ENCODE data around the gene PRKAB1. TPM values are rescaled to one million over a fixed set of nuclear protein-coding genes. Genes with fewer than 3 reads are reported as not detected.

PRKAB1 gene
- total RNA-seq, 4 donors from 2014 or later = 18.2 to 32.0 (median 25.4) TPM

GRCh38 chr12:119687879-119688278, 19.9 kb downstream of the PRKAB1 start:
- DNase-seq (ENCODE audit: extremely low spot score) = no peak
- Histone ChIP-seq H3K4me3 (no peak overlapping the region), H3K36me3 (peaks cover 0 to 14% (median 0%) of the 10 kb centered on the region in 4 donors), H3K27ac (replicated peaks in 1 of 4) (no peak overlapping the region), H3K4me1 (peaks cover 6 to 23% (median 8%) of the 10 kb centered on the region in 4 donors), H3K27me3 (no peaks in the 10 kb centered on the region), H3K9me3 (no peaks in the 10 kb centered on the region)
- TF ChIP-seq EP300 (IDR thresholded peaks at IDR 0.05) (no peak), POLR2AphosphoS5 (IDR thresholded peaks at IDR 0.05) (no peak), CTCF (IDR thresholded peaks at IDR 0.05) (no peak), POLR2A (IDR thresholded peaks at IDR 0.05; ENCODE audit: low read depth) (no peak)
- intact Hi-C loops (cut with DNase I) = no loop called here
- WGBS = 93% methylated on average over 9 of the region's 9 CpGs

GRCh38 chr12:119689935-119690500, 22.1 kb downstream of the PRKAB1 start:
- DNase-seq (ENCODE audit: extremely low spot score) = no peak
- no peak overlapping the region for H3K27ac ChIP-seq (replicated peaks in 1 of 4)
- no peak overlapping the region for H3K4me3 ChIP-seq
- intact Hi-C loops (cut with DNase I) = loop anchor here (10.0 kb wide), 1 partner anchor 85 kb away; no protein-coding TSS in a partner anchor
- H3K9me3 ChIP-seq = no peaks in the 10 kb centered on the region
- no peaks in the 10 kb centered on the region for H3K27me3 ChIP-seq
- TF ChIP-seq POLR2AphosphoS5 (IDR thresholded peaks at IDR 0.05) = no peak
- no peak for TF ChIP-seq POLR2A (IDR thresholded peaks at IDR 0.05; ENCODE audit: low read depth)
- TF ChIP-seq CTCF (IDR thresholded peaks at IDR 0.05) = no peak
- TF ChIP-seq EP300 (IDR thresholded peaks at IDR 0.05) = no peak
- H3K4me1 ChIP-seq = peaks cover 6 to 17% (median 13%) of the 10 kb centered on the region in 4 donors
- WGBS = 97% methylated on average over 38 of the region's 38 CpGs
- H3K36me3 ChIP-seq = peaks cover 0 to 14% (median 0%) of the 10 kb centered on the region in 4 donors

- no peak for DNase-seq (ENCODE audit: extremely low spot score)
- Histone ChIP-seq H3K9me3 (no peaks in the 10 kb centered on the region), H3K4me3 (no peak overlapping the region), H3K36me3 (peaks cover 0 to 14% (median 0%) of the 10 kb centered on the region in 4 donors), H3K4me1 (peaks cover 6 to 17% (median 13%) of the 10 kb centered on the region in 4 donors), H3K27ac (replicated peaks in 1 of 4) (no peak overlapping the region), H3K27me3 (no peaks in the 10 kb centered on the region)
- WGBS = 89% methylated on average over 6 of the region's 6 CpGs
- intact Hi-C loops (cut with DNase I) = loop anchor here (10.0 kb wide), 1 partner anchor 83 kb away; no protein-coding TSS in a partner anchor
- TF ChIP-seq EP300 (IDR thresholded peaks at IDR 0.05) = no peak
- TF ChIP-seq CTCF (IDR thresholded peaks at IDR 0.05) = no peak
- no peak for TF ChIP-seq POLR2AphosphoS5 (IDR thresholded peaks at IDR 0.05)
- no peak for TF ChIP-seq POLR2A (IDR thresholded peaks at IDR 0.05; ENCODE audit: low read depth)
Measured at GRCh38 chr12:119691202-119691810, 23.4 kb downstream of the PRKAB1 start.

- DNase-seq (ENCODE audit: extremely low spot score) = no peak
- Histone ChIP-seq H3K27me3 (no peaks in the 10 kb centered on the region), H3K4me1 (peaks cover 6 to 17% (median 10%) of the 10 kb centered on the region in 4 donors), H3K9me3 (no peaks in the 10 kb centered on the region), H3K36me3 (peaks cover 0 to 6% (median 0%) of the 10 kb centered on the region in 4 donors), H3K4me3 (no peak overlapping the region), H3K27ac (replicated peaks in 1 of 4) (peak overlapping the region in 1 of 4 donors; percentile 27)
- intact Hi-C loops (cut with DNase I) = loop anchor here (10.0 kb wide), 1 partner anchor 82 kb away; no protein-coding TSS in a partner anchor
- WGBS = 64% methylated on average over 5 of the region's 5 CpGs
- TF ChIP-seq POLR2A (IDR thresholded peaks at IDR 0.05; ENCODE audit: low read depth) = no peak
- no peak for TF ChIP-seq POLR2AphosphoS5 (IDR thresholded peaks at IDR 0.05)
- TF ChIP-seq EP300 (IDR thresholded peaks at IDR 0.05) = no peak
- TF ChIP-seq CTCF (IDR thresholded peaks at IDR 0.05) = no peak
Measured at GRCh38 chr12:119692410-119692809, 24.5 kb downstream of the PRKAB1 start.
